Stimulated activated CD4-positive, alpha-beta T cell treated with anti-CD3 and anti-CD28 coated beads, TNF-alpha, amount 100 ng/mL, for 48 hours (primary cell): ENCODE results near the gene CDC42BPA.
"Not testable (repeated sequence)": the region's sequence is repeated elsewhere in the genome, so short reads cannot be mapped to it uniquely, and the experiment has no call there.

ENCODE experiments used
- DNase-seq, 3 donors: peaks; one replicate each; pipeline ENCODE4 v3.0.0-alpha.2; 2020; ENCODE audit warnings: low read depth in 3 of 3

The CDC42BPA gene

DNA sequence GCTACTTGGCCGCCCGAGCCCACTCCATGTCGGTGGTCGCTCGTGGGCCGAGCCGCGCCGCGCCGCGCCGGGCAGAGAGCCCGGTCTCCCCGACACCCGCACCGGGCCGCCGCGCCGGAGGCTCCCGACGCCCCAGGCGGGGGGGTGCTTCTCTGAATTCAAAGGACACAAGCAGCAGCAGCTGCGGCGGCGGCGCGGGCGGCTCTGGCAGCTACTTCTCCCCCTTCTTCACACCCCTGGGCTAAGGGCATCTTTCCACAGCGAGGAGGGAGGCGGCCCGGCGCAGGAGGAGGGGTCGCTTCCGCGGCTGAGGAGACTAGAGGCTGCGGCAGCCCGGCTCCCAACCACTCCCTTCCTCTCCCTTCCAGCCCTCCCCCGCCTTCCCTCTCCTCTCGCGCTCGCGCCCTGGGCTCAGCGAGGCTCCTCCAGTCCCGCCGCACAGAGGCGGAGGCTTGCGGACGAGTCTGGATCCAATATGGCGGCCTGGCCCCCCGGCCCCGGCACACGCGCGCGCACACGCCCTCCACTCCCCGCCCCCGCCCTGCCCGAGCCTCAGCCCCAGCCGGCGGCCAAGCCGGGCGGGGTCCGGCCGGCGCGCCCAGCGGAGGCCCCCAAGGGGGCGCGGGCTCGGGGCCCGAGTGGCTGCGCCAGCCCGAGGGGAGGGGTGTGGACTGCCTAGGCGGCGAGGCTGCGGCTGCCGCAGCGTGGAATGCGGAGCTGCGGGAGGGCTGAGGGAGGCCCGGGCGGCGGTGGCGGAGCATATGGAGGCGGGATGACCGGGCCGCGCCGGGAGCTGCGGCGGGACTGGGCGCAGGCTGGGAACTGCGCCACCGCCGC is at the start of gene CDC42BPA:
Gene CDC42BPA, minus strand, starts transcription at position 477 of the 837 bp plus-strand sequence. CDS start 1,310 bp downstream, outside the sequence.
- peak in 1 of 3 donors; percentile 20 for DNase-seq

- no peak for DNase-seq
Measured at GRCh38 chr1:227368009-227368408, 49.7 kb upstream of the CDC42BPA start.

- no peak for DNase-seq
Measured at GRCh38 chr1:227365473-227366431, 47.5 kb upstream of the CDC42BPA start.

DNA sequence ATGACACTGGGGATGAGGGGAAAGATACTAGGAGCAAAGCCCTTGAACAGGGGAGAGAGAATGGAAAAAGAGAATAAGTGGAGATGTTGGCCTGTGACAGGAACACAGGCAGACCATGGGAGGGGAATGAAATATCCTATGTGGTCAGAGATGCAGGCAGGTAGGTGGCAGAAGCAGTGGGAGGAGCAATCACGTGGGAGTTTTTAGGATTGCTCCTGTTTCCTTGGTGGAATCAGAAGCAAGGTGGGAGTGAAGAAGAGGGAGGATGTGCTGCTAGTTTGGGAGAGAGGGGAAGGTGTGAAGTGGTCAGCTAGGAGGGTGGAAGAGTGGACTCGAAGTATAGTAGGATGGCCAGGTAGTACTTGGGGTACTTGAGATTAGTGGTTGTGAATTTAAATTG is 46.4 kb upstream of the CDC42BPA start:
- DNase-seq = no peak

DNA sequence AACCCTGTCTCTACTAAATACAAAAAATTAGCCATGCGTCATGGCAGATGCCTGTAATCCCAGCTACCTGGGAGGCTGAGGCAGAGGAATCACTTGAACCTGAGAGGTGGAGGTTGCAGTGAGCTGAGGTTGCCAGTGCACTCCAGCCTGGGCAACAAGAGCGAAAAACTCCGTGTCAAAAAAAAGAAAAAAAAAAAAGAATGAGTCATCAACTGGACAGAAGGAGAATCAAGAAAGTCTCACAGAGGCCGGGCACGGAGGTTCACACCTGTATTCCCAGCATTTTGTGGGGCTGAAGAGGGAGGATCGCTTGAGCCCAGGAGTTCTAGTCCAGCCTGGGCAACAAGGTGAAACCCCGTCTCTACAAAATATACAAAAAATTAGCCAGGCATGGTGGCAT is 45.5 kb upstream of the CDC42BPA start:
- DNase-seq = no peak

- DNase-seq = no peak
Measured at GRCh38 chr1:227362039-227362438, 43.7 kb upstream of the CDC42BPA start.

GRCh38 chr1:227357927-227358302 is 39.6 kb upstream of the CDC42BPA start:
- no peak for DNase-seq

DNA sequence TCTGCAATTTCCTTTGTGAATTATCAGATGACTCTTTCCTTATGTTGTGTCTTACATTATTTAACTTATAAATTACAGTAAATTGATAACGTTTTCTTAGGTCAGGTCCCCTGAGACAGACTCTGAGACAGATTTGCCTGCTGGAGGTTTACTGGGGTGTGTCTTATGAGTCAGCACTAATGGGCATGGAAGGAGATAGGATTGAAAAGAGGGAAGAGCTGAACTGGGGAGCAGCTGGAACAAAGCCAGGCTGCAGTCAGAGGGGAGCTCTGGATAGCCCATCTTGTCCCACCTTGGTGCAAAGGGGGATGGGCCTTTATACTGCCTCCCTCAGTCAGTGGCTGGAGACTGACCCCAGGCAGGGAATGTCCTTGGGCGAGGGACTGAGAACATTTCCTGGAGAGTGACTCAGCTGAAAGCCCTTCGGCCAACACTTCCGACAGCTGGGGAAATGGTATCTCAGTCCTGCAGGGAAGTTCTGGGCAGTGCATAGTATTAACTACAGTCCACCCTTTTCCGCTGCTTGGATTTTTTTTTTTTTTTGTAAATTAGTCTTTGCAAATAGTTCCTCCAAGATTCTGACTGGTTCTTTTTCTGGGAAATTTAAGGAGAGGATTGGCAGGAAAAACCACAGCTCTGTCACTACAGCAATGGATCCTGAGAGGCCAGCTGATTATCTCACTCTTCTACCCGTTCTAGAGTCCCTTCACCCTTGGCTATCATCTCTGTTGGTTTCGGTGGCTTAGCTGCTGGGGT is 39.1 kb upstream of the CDC42BPA start:
- no peak for DNase-seq

DNA sequence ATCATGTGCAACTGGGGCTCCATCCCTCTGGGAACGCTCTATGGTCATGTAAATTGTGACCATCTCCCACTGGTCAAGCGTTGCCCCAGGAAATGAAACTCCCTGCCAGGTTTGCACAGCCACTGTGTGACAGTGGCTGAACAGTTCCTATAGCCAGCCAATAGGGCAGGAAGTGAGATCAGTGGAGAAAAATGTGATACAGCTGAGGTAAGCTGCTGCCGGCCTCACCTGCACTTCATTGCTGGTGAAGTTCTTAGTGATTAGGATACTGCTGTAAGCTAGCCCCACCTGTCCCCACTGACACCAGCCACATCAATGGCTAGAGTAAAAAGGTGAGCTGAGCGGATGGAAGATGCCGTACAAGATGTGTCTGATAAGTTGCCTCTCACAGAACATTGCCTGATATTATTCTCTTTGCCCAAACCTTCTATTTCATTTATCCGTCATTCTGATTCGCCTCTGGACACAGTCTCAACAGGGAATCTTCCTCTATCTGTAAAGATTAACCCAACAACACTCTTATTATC is 38.4 kb upstream of the CDC42BPA start:
- DNase-seq = no peak

- no peak for DNase-seq
Measured at GRCh38 chr1:227355542-227356245, 37.4 kb upstream of the CDC42BPA start.

GRCh38 chr1:227353186-227353585 is 34.9 kb upstream of the CDC42BPA start:
- DNase-seq = no peak

DNA sequence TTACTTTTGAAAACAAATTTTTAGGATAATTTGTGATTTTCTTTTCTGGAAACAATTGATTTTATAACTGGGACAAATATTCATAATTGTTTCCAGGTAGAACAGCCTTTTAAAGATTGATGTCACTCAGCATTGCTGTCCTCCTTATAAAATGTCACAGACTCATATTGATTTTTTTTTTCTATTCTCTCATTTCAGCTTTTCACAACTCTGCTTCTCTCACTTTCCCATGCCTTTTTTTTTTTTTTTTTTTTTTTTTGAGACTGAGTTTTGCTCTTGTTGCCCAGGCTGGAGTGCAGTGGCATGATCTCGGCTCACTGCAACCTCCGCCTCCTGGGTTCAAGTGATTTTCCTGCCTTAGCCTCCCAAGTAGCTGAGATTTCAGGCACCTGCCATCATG is 33.9 kb upstream of the CDC42BPA start:
- DNase-seq = not testable (repeated sequence)

DNA sequence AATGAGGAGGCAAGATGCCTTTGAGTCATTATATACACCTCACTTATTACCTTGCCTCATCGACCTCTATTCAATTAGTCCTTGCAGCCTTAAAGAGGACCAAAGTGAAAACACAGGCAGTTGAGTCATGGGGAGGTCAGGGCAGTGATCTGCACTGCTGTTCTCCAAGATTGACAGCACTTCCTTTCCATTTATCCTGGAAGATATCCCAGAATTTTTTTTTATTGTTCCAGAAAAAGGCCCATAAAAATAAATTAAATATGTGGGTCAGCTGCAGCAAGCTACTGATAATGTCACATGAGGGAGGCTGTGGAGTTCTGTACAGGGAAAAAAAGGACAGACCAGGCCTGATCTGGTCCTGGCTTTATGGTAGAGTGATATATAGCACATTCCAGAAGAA is 33.2 kb upstream of the CDC42BPA start:
- DNase-seq = no peak

GRCh38 chr1:227349967-227350366 is 31.7 kb upstream of the CDC42BPA start:
- no peak for DNase-seq

- DNase-seq = no peak
Measured at GRCh38 chr1:227343727-227344551, 25.6 kb upstream of the CDC42BPA start.

- DNase-seq = no peak
Measured at GRCh38 chr1:227343206-227343605, 24.9 kb upstream of the CDC42BPA start.

- DNase-seq = no peak
Measured at GRCh38 chr1:227342075-227342829, 24.0 kb upstream of the CDC42BPA start.

GRCh38 chr1:227336136-227336535 is 17.8 kb upstream of the CDC42BPA start:
- not testable (repeated sequence) for DNase-seq
